ENCODE results near the gene ABCD1.

GRCh38 chrX:153769865-153770600 lies 45.4 kb downstream of the ABCD1 start:
- TF ChIP-seq BCL11B (tag by site-specific recombination; IDR thresholded peaks at IDR 0.05; ENCODE audit: low read depth) = 0 out of 2 replicates have a peak, but pooled peaks have one; percentile 13
- TF ChIP-seq CTCF (tag by site-specific recombination; IDR thresholded peaks at IDR 0.05) = no peak
- TF ChIP-seq ELK4 (IDR thresholded peaks at IDR 0.05; ENCODE audit: borderline replicate concordance, low read depth, low read length) = no peak
- no peak for TF ChIP-seq ZBTB7A (tag by site-specific recombination; IDR thresholded peaks at IDR 0.05; ENCODE audit: low read depth)
- no peak for TF ChIP-seq ZBTB11 (tag by site-specific recombination; conservative IDR thresholded peaks at IDR 0.05; ENCODE audit: low read depth)
- no peak for TF ChIP-seq GLI4 (tag by site-specific recombination; IDR thresholded peaks at IDR 0.05)
- TF ChIP-seq ZNF10 (tag by site-specific recombination; IDR thresholded peaks at IDR 0.05) = no peak
- no peak for TF ChIP-seq TCF7L2 (IDR thresholded peaks at IDR 0.05; ENCODE audit: borderline replicate concordance, low read depth, low read length)
- no peak for TF ChIP-seq SETDB1 (IDR thresholded peaks at IDR 0.05; ENCODE audit: insufficient read length, low read length)
- no peak for TF ChIP-seq HOXA7 (CRISPR knock-in tag; IDR thresholded peaks at IDR 0.05; ENCODE audit: borderline replicate concordance)

All from HEK293 (cell line).